ENCODE measurements around the gene SLC7A1.

The SLC7A1 gene

DNA sequence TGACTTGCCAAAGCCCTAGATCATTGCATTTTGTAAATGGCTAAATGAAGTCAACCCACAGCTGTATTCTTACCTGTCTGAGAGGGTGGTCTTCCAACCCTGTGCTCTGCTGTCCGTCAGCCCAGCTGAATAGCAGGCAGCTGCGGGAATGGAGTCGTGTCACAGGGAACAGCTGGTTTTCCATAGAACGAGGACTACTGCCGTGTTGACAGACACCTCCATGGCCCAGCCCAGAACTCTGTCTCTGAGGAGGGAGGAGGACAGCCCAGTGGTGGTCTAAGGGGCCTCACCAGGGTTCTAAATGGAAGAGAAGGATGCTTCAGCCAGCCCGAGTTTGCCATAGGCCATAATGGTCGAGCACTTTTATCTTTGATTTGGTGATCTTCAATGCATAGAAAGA lies 110.7 kb downstream of the SLC7A1 start:
- no peak for DNase-seq

DNA sequence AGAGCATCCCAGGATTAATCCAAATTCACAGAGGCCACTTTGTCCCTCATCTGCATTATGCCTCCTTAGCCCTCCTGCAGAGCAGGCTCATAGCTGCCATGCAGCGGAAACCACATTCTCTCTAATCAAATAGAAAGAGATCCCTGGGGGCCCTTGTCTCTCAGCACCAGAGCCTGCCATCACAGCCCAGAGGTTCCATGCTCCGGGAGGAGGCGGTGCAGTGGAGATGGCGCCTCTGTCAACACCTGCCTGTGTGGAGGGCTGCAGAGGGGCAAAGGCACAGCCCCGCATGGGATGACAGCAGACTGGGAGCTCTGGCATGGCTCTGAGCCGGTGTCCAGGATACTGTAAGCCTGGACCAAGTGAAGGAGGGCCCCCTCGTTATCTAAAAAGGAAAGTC lies 111.3 kb downstream of the SLC7A1 start:
- DNase-seq = no peak

DNA sequence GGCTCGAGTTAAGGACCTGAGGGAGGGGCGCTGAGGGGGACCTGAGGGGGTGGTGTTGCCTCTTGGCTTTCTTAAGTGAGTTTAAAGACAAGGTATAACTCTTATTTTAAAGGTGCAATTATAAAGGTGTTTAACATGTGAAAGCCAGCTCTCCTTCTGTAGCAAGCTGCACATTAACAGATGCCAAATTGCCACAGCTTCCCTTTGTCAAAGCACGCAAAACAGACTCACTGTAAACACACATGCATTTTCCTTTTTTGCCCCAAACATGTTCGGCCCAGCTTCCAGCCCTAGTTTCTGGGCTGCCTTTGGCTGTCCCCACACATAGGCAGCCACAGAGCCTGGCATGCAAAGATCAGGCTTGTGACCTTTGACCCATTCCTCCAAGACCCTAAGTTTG lies 111.9 kb downstream of the SLC7A1 start:
- DNase-seq = no peak

DNA sequence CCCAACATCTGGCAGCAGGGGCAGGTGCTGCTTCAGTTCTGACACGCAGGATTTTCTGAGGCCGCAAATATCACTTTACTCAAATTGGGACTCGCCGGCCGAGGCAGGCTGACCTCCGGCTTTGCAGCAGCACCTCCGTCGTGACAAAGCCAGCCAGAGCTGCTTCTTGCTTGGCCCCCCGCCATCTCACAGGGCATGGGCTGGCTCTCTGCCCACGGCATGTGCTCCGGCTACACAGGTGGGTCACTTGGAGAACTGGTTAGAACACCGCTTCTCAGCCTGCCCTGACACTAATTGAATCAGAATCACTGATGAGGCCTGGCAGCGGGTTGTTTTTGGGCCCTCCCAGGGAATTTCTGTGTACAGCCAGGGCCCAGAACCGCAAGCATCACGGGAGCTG lies 112.3 kb downstream of the SLC7A1 start:
- no peak for DNase-seq

DNA sequence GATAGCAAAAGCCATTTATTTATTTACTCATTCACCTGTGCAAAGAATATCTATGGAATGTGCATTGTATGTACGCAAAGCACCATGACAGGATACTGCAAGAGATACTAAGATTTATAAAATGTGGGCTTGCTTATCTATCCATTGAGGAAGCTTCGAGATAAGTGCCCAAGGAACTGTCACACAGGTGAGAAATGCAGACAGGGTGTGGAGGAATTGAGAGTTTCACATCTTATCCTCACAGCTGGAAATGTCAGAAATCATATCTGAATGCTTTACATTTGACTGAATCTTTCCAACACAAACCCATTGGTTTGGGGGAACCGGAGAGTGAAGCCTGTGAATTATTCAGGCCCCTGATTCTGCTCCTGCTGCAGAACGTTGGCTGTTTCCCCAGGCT lies 113.0 kb downstream of the SLC7A1 start:
- DNase-seq = no peak

DNA sequence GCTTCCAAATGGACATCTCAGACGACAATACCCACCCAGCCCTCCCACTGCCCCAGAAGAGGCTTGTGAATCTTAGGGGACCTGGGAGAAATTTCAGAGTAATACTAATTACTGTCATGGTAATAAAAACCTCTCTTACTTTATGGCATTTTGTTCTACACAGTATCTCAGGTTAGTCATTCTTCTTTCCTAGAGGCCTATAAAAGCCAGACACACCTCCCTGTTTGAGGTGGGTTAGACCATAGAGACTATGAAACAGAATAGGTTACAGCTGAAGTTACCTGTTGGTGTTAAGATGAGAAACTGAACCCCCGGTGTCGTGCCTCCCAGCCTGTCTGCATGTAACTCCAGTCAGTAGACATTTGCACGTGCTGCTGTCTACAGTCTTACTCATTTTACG lies 113.9 kb downstream of the SLC7A1 start:
- DNase-seq = no peak

DNA sequence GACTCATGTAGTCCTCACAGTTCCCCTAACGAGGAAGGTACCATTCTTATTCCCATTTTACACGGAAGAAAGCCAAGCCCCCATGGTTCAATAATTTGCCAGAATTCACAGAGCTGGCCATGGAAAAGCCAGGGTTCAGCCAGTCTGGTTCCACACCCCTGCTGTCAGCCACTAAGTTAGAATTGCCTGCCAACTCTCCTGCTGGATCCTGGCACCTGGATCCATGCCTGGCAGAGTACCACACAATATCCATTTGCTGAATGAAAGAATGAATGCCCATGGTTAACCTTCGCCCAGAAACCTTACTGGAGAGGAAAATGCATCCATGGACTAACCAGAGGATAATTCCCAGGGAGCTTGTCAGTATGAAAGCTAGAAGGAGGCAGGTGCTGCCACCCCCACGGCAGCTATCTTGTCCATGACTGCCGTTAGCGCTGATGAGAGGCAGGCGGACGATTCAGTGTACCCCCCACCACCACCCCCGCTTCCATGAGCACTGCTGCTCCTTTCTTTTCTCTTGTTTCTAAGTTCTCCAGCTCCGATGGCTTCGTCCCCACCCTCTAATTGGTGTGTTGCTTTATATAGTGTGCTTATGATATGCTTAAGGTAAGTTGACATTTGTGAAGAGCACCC lies 114.5 kb downstream of the SLC7A1 start:
- no peak for DNase-seq

DNA sequence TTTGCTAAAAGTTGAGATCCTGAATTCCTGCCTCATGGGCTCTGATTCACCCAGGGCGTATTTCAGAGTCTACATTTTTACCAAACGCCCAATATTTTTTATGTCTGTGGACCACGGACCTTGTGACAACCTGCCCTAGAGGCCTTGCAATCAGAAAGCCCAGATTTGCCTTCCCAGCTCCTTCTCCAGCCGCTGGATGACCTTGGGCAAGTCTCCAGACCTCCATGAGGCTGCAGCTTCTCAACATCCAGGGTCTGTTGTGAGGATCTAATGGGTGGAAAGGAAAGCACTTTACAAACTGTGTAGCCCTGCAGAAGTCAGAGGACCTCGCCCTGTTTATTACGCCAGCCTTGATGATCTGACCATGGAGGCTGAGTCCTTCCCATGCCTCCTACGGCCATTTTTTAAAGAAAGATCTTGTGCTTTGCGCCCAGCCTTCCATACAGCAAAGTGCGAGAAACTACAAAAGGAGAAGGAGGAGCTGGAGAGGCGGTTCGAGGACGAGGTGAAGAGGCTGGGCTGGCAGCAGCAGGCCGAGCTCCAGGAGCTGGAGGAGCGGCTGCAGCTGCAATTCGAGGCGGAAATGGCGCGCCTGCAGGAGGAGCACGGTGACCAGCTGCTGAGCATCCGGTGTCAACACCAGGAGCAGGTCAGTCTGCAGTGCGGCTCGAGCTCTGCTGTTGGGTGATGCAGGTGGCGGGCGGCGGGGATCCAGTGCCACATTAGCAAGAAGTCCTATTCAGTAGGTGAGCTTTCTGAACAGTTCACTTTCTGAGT lies 115.6 kb downstream of the SLC7A1 start:
- no peak for DNase-seq

DNA sequence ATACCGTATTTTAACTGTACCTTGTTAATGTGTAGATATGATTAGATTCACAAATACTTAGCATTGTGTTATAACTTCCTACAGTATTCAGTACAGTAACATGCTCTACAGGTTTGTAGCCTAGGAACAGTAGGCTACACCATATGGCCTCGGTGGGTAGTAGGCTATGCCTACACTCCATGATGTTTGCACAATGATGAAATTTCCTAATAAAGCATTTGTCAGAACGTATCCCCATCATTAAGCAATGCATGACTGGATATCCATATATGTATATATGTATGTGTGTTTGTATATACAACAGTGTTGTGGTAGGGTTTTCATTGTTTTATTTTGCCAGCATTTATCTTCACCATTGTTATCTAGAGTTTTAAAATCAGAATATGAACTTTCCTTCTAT lies 119.4 kb downstream of the SLC7A1 start:
- no peak for DNase-seq

DNA sequence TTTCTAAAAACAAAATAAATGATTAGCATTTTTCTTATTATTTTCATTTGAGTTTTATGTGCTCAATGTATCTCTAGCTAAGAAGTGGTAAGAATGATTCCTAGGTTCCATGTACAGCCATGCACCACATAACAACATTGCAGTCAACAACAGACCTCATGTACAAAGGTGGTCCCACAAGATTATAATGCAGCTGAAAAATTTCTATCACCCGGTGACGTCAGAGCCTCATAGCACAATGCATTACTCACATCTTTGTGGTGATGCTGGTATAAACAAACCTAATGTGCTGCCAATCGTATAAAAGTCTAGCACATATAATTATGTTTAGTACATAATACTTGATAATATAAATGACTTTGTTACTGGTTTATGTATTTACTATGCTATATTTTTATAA lies 120.5 kb downstream of the SLC7A1 start:
- no peak for DNase-seq

DNA sequence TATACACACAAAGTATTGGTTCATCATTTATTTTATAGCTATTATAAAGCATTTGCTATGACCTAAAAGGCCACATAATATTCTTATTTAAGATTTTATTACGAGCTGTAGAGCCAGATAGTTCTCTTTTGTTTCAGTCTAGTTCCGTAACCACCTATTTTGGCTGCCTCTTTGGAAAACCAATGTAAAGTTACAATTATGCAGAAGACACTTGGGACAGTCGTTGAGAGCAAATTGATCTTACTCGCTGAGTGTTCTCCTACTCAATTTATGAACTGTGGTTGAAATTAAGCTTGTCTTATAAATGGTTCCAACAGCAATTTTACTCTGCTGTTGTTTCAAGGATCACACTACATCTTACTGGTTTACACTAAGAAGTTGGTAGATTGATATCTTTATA lies 122.3 kb downstream of the SLC7A1 start:
- no peak for DNase-seq

DNA sequence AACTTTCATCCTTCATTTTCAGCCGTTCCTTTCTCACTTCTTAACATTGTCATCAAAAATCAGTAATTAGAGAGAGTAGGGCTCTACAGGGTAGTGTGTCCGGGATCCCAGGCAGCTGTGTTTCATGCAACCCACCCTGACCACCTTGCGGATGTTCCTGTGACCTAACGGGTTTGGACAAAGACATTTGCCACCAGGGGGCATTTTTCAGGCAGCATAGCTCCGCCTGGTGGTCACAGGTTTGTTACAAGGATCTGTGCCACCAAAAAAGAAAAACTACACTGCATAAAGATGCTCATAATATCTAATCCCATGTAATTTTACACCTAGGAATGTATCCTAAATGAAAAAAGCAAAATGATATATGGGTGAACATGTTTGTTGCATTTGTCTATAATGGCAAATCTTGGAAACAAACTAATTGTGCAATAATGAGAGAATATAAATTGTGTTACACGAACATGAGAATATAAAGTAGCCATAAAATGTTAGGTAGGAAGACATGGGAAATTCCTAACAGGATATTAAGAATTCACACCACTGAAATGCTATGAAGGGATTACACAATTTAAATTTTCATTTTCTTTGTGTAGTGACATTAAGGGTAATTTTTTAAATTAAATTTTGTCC lies 123.0 kb downstream of the SLC7A1 start:
- peak; percentile 34 to 36 for DNase-seq

DNA sequence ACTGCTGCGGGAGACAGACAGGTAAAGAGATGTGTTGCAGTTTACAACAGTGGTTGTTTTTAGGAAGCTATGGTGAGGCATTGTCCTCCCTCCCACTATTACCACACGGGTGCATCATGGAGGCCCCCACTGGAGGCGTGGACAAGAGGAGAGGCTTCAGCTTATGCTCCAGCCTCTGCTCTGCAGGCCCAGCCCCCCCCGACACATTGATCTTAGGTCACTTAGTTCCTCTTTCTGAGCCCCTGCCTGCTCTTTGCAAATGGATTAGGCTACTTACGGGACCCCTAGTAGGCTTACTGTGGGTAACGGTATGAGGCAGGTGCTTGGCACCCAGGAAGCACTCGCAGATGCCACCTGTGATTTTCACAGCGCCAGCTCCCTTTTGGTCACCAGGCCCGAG lies 123.9 kb downstream of the SLC7A1 start:
- DNase-seq = peak in 1 of 2 donors; percentile 19

DNA sequence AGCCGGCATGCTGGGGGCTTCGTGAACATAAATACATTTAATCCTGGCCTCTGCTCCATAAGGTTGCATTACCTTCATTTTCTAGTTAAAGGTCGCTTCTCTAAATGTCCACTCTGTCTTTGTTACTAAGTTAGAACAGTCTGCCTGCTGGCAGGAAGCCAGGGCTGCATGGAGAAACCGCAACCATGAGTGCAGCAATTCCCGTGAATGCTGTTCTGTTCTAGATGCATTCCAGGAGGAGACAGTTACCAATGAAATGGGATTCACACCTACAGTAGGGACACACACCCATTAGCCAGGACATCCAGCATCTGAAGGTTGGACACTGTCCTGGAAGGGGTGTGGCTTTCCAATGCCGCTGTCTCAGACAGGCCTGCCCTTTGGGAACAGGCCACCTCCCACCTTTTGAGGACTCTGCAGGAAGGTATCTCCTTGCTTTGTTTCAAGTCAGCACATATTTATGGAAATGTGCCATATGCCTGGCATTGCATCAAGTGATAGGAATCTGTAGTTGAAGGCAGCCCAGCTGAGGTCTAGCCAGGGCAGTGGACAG lies 129.7 kb downstream of the SLC7A1 start:
- no peak for DNase-seq

DNA sequence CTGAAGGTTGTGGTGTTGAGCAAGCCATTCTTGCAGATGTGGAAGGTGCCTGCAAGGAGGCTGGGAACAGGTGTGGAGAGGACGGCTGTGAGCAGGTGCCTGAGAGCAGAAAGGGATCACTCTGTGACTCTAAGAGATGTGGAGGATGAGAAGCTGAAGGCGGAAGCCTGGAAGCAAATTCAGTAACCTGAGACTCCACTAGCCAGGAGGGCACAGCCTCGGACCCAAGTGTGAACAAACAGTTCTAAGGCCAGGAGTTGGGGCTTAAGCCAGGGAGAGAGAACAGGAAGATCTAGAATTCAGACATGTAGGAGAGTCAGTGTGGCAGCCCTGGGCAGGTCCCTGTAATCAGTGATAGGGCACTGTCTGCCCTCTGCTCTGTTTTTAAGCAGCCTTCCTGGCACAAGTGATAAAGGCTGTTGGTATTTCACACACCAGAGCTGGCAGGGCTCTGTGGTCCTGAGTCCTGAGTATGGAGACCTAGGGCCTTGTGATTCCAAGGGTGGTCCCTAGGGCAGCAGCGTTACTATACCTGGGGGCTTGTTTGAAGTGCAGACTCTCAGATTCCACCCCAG lies 131.3 kb downstream of the SLC7A1 start:
- DNase-seq = no peak

DNA sequence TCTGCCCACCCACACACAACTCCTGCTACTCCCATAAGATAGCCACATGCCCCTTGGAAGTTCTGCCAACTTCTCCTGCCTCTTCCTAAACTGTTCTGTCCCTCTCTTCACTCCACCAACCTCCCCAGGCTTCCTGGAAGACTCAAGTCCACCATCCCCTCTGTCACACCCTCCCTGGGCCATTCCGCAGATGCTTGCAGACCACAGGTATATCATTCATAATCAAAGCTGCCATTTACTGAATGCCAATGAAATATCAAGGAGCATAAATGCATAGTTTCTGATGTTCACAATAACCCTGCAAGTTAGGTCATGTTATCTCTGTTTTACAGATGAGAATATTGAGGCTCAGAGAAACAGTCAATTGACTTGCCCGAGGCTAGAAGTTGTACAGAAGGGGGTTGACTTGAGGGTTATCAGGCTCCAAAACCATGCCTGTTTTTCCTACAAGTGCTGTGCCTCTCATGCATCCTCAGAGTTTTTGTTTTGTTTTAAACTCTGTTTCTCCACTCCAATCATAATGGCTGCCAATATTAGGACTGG lies 135.6 kb downstream of the SLC7A1 start:
- no peak for DNase-seq

Measured in CD4-positive, alpha-beta T cell treated with Interleukin-4 for 1 hour (primary cell).